ENCODE measurements around the gene CAPN1. TPM values are rescaled to one million over a fixed set of nuclear protein-coding genes. Genes with fewer than 3 reads are reported as not detected.

The CAPN1 gene
- total RNA-seq, 1 experiment from 2014 or later: 175 TPM

DNA sequence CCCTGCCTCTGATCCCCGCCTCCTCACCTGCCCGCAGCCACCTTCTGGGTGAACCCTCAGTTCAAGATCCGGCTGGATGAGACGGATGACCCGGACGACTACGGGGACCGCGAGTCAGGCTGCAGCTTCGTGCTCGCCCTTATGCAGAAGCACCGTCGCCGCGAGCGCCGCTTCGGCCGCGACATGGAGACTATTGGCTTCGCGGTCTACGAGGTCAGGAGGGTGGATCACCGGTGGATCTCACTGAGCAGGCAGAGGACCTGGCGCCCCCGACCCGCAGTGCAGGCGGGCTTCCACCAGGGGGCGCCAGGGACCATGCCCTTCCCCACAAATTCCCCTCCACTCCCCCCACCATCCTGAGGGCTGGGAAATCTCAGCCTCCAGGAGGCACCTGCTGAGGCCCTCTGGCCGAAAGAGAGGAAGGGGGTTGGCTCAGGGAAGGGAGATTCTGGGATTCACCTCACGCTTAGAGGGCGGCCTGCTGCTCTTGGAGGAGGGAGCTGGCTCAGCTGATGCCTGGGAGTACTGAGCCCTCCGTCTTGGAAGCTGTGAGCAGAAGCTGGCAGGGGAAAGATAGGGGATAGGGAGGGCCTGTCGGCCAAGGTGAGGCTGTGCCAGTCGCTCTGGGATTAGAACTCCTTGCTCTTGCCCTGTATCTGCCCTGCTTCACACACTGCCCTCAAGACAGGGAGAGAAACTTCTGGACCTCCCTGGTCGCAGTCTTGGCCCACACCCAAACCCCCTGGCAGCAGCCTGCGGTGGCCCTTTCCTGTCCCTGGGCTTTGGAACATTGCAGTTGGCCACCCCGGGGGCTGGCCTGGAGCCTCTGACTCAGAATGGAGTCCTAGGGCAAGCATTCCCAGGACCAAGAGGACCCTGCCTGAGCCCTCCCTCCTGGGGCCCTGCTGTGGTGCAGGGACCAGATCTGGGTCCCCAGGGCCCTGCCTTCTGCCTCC is 23.2 kb downstream of the CAPN1 start:
- no peak overlapping the region for H3K23ac ChIP-seq (ENCODE audit: insufficient read length, low read depth, low read length)
- H3K9me3 ChIP-seq (ENCODE audit: control insufficient read depth, low read depth, low read length): no peaks in the 10 kb centered on the region
- H3K27ac Mint-ChIP-seq: peak overlapping the region; percentile 55 to 96 (median 93); a peak in 4 of 7 replicates
- H2BK120ac ChIP-seq (ENCODE audit: low read depth, low read length, poor library complexity, severe bottlenecking): no peak overlapping the region
- DNase-seq: peak; percentile 92
- H2BK5ac ChIP-seq (ENCODE audit: insufficient read length, low read length): no peak overlapping the region
- no peak overlapping the region; the same call in 1 of the 2 replicates for H3K14ac ChIP-seq (ENCODE audit: insufficient read depth, low read length)
- no CpG with 5 or more reads among the region's 38 CpGs for WGBS (ENCODE audit: extremely low coverage, insufficient read length, low lambda C conversion rate)
- H3K4me2 ChIP-seq (ENCODE audit: insufficient read depth, insufficient read length, low read length): peak overlapping the region; percentile 15
- no peak overlapping the region for H2BK15ac ChIP-seq (ENCODE audit: low read depth, low read length)
- H3K23me2 ChIP-seq (ENCODE audit: insufficient read length, low read depth, low read length, poor library complexity, severe bottlenecking): no peaks in the 10 kb centered on the region
- H3K4me1 ChIP-seq (ENCODE audit: insufficient read depth, low read length): no peaks in the 10 kb centered on the region
- H3K9ac ChIP-seq (ENCODE audit: extremely low read depth, insufficient read length, low read length): no peak overlapping the region
- H2BK20ac ChIP-seq (ENCODE audit: low read depth, low read length, poor library complexity, severe bottlenecking): no peak overlapping the region
- TF ChIP-seq, protein P1, sequence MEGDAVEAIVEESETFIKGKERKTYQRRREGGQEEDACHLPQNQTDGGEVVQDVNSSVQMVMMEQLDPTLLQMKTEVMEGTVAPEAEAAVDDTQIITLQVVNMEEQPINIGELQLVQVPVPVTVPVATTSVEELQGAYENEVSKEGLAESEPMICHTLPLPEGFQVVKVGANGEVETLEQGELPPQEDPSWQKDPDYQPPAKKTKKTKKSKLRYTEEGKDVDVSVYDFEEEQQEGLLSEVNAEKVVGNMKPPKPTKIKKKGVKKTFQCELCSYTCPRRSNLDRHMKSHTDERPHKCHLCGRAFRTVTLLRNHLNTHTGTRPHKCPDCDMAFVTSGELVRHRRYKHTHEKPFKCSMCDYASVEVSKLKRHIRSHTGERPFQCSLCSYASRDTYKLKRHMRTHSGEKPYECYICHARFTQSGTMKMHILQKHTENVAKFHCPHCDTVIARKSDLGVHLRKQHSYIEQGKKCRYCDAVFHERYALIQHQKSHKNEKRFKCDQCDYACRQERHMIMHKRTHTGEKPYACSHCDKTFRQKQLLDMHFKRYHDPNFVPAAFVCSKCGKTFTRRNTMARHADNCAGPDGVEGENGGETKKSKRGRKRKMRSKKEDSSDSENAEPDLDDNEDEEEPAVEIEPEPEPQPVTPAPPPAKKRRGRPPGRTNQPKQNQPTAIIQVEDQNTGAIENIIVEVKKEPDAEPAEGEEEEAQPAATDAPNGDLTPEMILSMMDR (conservative IDR thresholded peaks at IDR 0.05): peak; percentile 100
- H4K91ac ChIP-seq (ENCODE audit: insufficient read length, low read depth, low read length): no peak overlapping the region
- H2BK12ac ChIP-seq (ENCODE audit: insufficient read length, low read depth, low read length): no peak overlapping the region
- H4K5ac ChIP-seq (ENCODE audit: insufficient read length, low read depth, low read length): no peak overlapping the region
- no peak overlapping the region for H3K27ac ChIP-seq (ENCODE audit: insufficient read length, low read depth, low read length)
- H3K56ac ChIP-seq (ENCODE audit: insufficient read length, low read depth, low read length): no peak overlapping the region
- peaks cover 11 to 18% of the 10 kb centered on the region in 2 experiments for H3K4me1 Mint-ChIP-seq
- peak overlapping the region; percentile 46 for H3K4me3 Mint-ChIP-seq
- H2AFZ ChIP-seq (ENCODE audit: low read length): no peak overlapping the region
- no peak overlapping the region for H2AK5ac ChIP-seq (ENCODE audit: insufficient read length, low read length)
- no peaks in the 10 kb centered on the region for H3K27me3 Mint-ChIP-seq (ENCODE audit: low read depth)
- H3K36me3 Mint-ChIP-seq (ENCODE audit: insufficient read depth in 1 of 3, low read depth in 3 of 3): peaks cover 22 to 72% (median 62%) of the 10 kb centered on the region in 3 experiments; a peak in 6 of 7 replicates
- H3K9me3 Mint-ChIP-seq: no peaks in the 10 kb centered on the region
- H3T11ph ChIP-seq (ENCODE audit: low read length): no peak overlapping the region
- H3K18ac ChIP-seq (ENCODE audit: insufficient read length, low read depth, low read length): no peak overlapping the region
- no peaks in the 10 kb centered on the region for H3K79me1 ChIP-seq (ENCODE audit: insufficient read depth, low read depth, low read length, poor library complexity, severe bottlenecking)
- no peak overlapping the region for H3K4ac ChIP-seq (ENCODE audit: low read depth, low read length)
- H3K79me2 ChIP-seq (ENCODE audit: insufficient read depth, low read length): no peaks in the 10 kb centered on the region
- H4K20me1 ChIP-seq (ENCODE audit: control insufficient read depth, insufficient read depth, insufficient read length): no peaks in the 10 kb centered on the region
- no peak overlapping the region for H4K8ac ChIP-seq (replicated peaks; ENCODE audit: insufficient read length, low read depth, low read length)
- H3K27me3 ChIP-seq (ENCODE audit: insufficient read depth, low read length): no peaks in the 10 kb centered on the region

Data from H9 (cell line).